ENCODE results near the gene HPSE2. TPM values are rescaled to one million over a fixed set of nuclear protein-coding genes. Genes with fewer than 3 reads are reported as not detected.

Gene HPSE2
- total RNA-seq, 1 experiment from 2014 or later: 0.20 TPM

DNA sequence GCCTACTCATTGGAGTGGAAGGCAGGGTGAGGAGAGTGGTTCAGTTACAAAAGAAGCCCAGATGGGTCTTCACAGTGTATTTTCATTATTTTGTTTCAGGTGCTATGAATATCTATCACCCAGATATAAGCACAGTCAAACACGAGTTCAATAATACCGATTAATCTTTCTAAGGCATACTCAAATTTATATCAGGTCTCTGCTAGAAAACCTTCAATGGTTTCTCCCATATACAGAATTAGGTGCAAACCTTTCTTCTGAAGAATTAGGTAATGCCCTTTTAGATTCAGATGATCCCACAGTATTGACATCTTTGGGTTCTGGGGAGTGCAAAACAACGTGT lies 774.2 kb downstream of the HPSE2 start:
- H3K9me3 ChIP-seq (ENCODE audit: control insufficient read depth, low read depth, low read length): no peaks in the 10 kb centered on the region
- no peaks in the 10 kb centered on the region; the same call in 1 of the 2 replicates for H3K4me1 ChIP-seq (ENCODE audit: insufficient read depth, low read length)
- H3K27ac ChIP-seq (ENCODE audit: insufficient read length, low read depth, low read length): no peak overlapping the region
- no peak overlapping the region for H3T11ph ChIP-seq (ENCODE audit: low read length)
- no peak for DNase-seq
- H3K9me3 Mint-ChIP-seq: no peaks in the 10 kb centered on the region
- no peaks in the 10 kb centered on the region for H4K20me1 ChIP-seq (ENCODE audit: control insufficient read depth, insufficient read depth, insufficient read length)
- H3K4me1 Mint-ChIP-seq: peaks cover 18 to 19% of the 10 kb centered on the region in 2 experiments
- no peak overlapping the region for H3K4me2 ChIP-seq (ENCODE audit: insufficient read depth, insufficient read length, low read length)
- TF ChIP-seq, protein P1, sequence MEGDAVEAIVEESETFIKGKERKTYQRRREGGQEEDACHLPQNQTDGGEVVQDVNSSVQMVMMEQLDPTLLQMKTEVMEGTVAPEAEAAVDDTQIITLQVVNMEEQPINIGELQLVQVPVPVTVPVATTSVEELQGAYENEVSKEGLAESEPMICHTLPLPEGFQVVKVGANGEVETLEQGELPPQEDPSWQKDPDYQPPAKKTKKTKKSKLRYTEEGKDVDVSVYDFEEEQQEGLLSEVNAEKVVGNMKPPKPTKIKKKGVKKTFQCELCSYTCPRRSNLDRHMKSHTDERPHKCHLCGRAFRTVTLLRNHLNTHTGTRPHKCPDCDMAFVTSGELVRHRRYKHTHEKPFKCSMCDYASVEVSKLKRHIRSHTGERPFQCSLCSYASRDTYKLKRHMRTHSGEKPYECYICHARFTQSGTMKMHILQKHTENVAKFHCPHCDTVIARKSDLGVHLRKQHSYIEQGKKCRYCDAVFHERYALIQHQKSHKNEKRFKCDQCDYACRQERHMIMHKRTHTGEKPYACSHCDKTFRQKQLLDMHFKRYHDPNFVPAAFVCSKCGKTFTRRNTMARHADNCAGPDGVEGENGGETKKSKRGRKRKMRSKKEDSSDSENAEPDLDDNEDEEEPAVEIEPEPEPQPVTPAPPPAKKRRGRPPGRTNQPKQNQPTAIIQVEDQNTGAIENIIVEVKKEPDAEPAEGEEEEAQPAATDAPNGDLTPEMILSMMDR (conservative IDR thresholded peaks at IDR 0.05): no peak
- H3K4me3 Mint-ChIP-seq: no peak overlapping the region
- no peak overlapping the region for H4K91ac ChIP-seq (ENCODE audit: insufficient read length, low read depth, low read length)
- H3K27me3 ChIP-seq (ENCODE audit: insufficient read depth, low read length): no peaks in the 10 kb centered on the region
- no peak overlapping the region for H2AK5ac ChIP-seq (ENCODE audit: insufficient read length, low read length)
- H3K36me3 Mint-ChIP-seq (ENCODE audit: insufficient read depth in 1 of 3, low read depth in 3 of 3): no peaks in the 10 kb centered on the region; a peak in 1 of 7 replicates
- H2BK20ac ChIP-seq (ENCODE audit: low read depth, low read length, poor library complexity, severe bottlenecking): no peak overlapping the region
- no peak overlapping the region for H2BK120ac ChIP-seq (ENCODE audit: low read depth, low read length, poor library complexity, severe bottlenecking)
- H3K9ac ChIP-seq (ENCODE audit: extremely low read depth, insufficient read length, low read length): no peak overlapping the region
- H2BK12ac ChIP-seq (ENCODE audit: insufficient read length, low read depth, low read length): no peak overlapping the region
- H3K27me3 Mint-ChIP-seq (ENCODE audit: low read depth): no peaks in the 10 kb centered on the region
- H2AFZ ChIP-seq (ENCODE audit: low read length): no peak overlapping the region
- no peak overlapping the region for H3K56ac ChIP-seq (ENCODE audit: insufficient read length, low read depth, low read length)
- no peak overlapping the region for H3K18ac ChIP-seq (ENCODE audit: insufficient read length, low read depth, low read length)
- H3K23ac ChIP-seq (ENCODE audit: insufficient read length, low read depth, low read length): no peak overlapping the region
- no peaks in the 10 kb centered on the region for H3K79me2 ChIP-seq (ENCODE audit: insufficient read depth, low read length)
- no peak overlapping the region for H4K8ac ChIP-seq (replicated peaks; ENCODE audit: insufficient read length, low read depth, low read length)
- no peak overlapping the region for H2BK15ac ChIP-seq (ENCODE audit: low read depth, low read length)
- no peak overlapping the region for H3K14ac ChIP-seq (ENCODE audit: insufficient read depth, low read length)
- H3K79me1 ChIP-seq (ENCODE audit: insufficient read depth, low read depth, low read length, poor library complexity, severe bottlenecking): no peaks in the 10 kb centered on the region
- no peaks in the 10 kb centered on the region for H3K23me2 ChIP-seq (ENCODE audit: insufficient read length, low read depth, low read length, poor library complexity, severe bottlenecking)
- no peak overlapping the region for H3K27ac Mint-ChIP-seq
- no peak overlapping the region for H4K5ac ChIP-seq (ENCODE audit: insufficient read length, low read depth, low read length)
- WGBS (ENCODE audit: extremely low coverage, insufficient read length, low lambda C conversion rate): no CpG with 5 or more reads among the region's 3 CpGs
- no peak overlapping the region for H2BK5ac ChIP-seq (ENCODE audit: insufficient read length, low read length)
- no peak overlapping the region for H3K4ac ChIP-seq (ENCODE audit: low read depth, low read length)
